CD8-positive, alpha-beta memory T cell (primary cell): ENCODE results near the gene EFS. TPM values are rescaled to one million over a fixed set of nuclear protein-coding genes. Genes with fewer than 3 reads are reported as not detected.

Source experiments
- CTCF ChIA-PET: fragments of 350-600 bp; sonication (Branson Sonifier 250); formaldehyde crosslinking; loops from one replicate; lab custom pipeline; 2021; ENCODE audit warnings: antibody characterized with exemption; lab: Charles Lee
- POLR2A ChIA-PET: fragments of 350-600 bp; sonication (Branson Sonifier 250); formaldehyde crosslinking; loops from one replicate; lab custom pipeline; 2021; ENCODE audit warnings: antibody characterized with exemption; lab: Charles Lee
- DNase-seq, 5 donors: peaks; one replicate each; pipeline versions ENCODE4 v3.0.0 to v3.0.0-alpha.2; 2020 to 2022; ENCODE audit warnings: mixed read lengths in 1 of 5
- H3K27ac ChIP-seq: one replicate; pipeline ENCODE4 v1.7.0; 2013; ENCODE audit warnings: low read depth, mild to moderate bottlenecking, low read length, moderate library complexity
- H3K27me3 ChIP-seq: 2 replicates; pipeline ENCODE4 v1.7.0; 2013; ENCODE audit warnings: low read length, mild to moderate bottlenecking; ENCODE audit not compliant: insufficient read depth, poor library complexity, severe bottlenecking
- H3K36me3 ChIP-seq: 2 replicates; pipeline ENCODE4 v1.7.0; 2013; ENCODE audit warnings: mild to moderate bottlenecking, low read length, moderate library complexity; ENCODE audit not compliant: insufficient read depth
- H3K4me1 ChIP-seq: 2 replicates; pipeline ENCODE4 v1.7.0; 2013; ENCODE audit warnings: mild to moderate bottlenecking, low read length, moderate library complexity; ENCODE audit not compliant: insufficient read depth
- H3K4me3 ChIP-seq: 2 replicates; pipeline ENCODE4 v1.7.0; 2013; ENCODE audit warnings: mild to moderate bottlenecking, low read length
- H3K9me3 ChIP-seq: 2 replicates; pipeline ENCODE4 v1.7.0; 2013; ENCODE audit warnings: mild to moderate bottlenecking, low read length
- H3K27ac Mint-ChIP-seq, 8 donors: one replicate each; pipeline ENCODE4 v1.8.0; 2020 to 2021; ENCODE audit warnings: mixed read lengths in 8 of 8, mild to moderate bottlenecking in 6 of 8, inconsistent platforms in 3 of 8, moderate library complexity in 3 of 8
- H3K27me3 Mint-ChIP-seq, 2 donors: one replicate each; pipeline ENCODE4 v1.8.0; 2020 to 2021; ENCODE audit warnings: mixed read lengths in 2 of 2, mild to moderate bottlenecking in 1 of 2, moderate library complexity in 1 of 2
- H3K36me3 Mint-ChIP-seq, 3 donors: one replicate each; pipeline ENCODE4 v1.8.0; 2020 to 2021; ENCODE audit warnings: mixed read lengths in 3 of 3, inconsistent platforms in 1 of 3, mild to moderate bottlenecking in 1 of 3
- H3K4me1 Mint-ChIP-seq, 3 donors: one replicate each; pipeline ENCODE4 v1.8.0; 2020 to 2021; ENCODE audit warnings: mixed read lengths in 3 of 3, inconsistent platforms in 1 of 3, mild to moderate bottlenecking in 1 of 3
- H3K4me3 Mint-ChIP-seq, 7 donors: one replicate each; pipeline ENCODE4 v1.8.0; 2020 to 2021; ENCODE audit warnings: mixed read lengths in 7 of 7, mild to moderate bottlenecking in 6 of 7, moderate library complexity in 4 of 7, inconsistent platforms in 2 of 7
- H3K9me3 Mint-ChIP-seq, 5 donors: one replicate each; pipeline ENCODE4 v1.8.0; 2020 to 2022; ENCODE audit warnings: mixed read lengths in 5 of 5, mild to moderate bottlenecking in 3 of 5, moderate library complexity in 2 of 5, inconsistent platforms in 1 of 5
- polyA plus RNA-seq: library from polyadenylated mRNA; unstranded; fragments of 300-500 nt; fragmentation: Illumina TruSeq; gene quantifications from one replicate; pipeline ENCODE4 v1.2.3, GENCODE V29; 2021
- total RNA-seq, 2 experiments: library from RNA; stranded (reverse); gene quantifications; one replicate each; pipeline ENCODE4 v1.2.3, GENCODE V29; 2021

Gene EFS
- total and polyA plus RNA-seq, 3 experiments from 2014 or later = not detected

DNA sequence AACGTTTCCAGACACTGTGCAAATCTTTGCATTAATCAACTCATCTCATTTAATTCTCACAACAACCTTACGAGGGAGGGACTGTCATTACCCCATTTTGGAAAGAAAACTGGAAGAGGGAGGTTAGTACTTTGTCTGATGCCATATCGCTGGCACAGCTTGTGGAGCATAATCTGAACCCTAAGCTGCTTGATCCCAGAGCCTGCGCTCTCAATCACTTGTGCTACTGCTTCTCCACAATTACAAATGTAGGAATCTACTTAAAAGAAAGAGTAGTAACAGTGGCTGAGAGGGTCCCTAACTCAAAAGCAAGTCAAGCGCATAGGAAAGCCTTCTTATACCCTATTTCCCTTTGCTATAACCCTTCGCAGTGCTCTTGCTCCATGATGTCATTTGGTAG, 3.2 kb downstream of the EFS start:
- ChIA-PET POLR2A (no interaction called here), CTCF (interaction anchor here (1.1 kb wide), 1 partner anchor 19 kb away, joined by 3 read pairs; no protein-coding TSS in a partner anchor)
- Mint-ChIP-seq H3K9me3 (peaks cover 0 to 2% (median 0%) of the 10 kb centered on the region in 5 donors), H3K4me3 (no peak overlapping the region), H3K27ac (no peak overlapping the region), H3K36me3 (no peaks in the 10 kb centered on the region), H3K4me1 (no peaks in the 10 kb centered on the region), H3K27me3 (peaks cover 19 to 28% of the 10 kb centered on the region in 2 donors)
- Histone ChIP-seq H3K4me3 (no peak overlapping the region), H3K27me3 (peaks cover 6% of the 10 kb centered on the region), H3K4me1 (no peaks in the 10 kb centered on the region), H3K27ac (no peak overlapping the region), H3K36me3 (no peaks in the 10 kb centered on the region), H3K9me3 (no peaks in the 10 kb centered on the region)
- no peak for DNase-seq

DNA sequence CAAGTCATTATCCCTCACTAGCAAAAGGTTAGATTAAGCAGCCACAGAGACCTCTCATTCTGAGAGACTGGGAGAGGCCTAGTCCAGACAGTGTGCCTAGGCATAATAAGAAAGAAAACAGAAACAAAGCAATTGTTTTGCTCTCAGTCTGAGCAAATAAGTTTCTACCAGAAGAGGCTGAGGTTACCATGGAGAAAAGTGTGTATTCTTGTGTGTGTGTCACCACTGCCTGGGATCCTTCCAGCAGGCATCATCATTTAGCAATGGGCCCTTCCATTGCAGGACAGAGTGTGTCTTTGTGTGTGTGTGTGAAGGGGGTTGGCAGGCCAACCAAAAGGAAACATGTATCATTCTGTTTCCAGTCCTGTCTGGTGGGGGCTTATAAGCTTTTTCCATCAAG, 3.7 kb downstream of the EFS start:
- no peak overlapping the region for H3K4me3 Mint-ChIP-seq
- no peak for DNase-seq
- POLR2A ChIA-PET = no interaction called here

DNA sequence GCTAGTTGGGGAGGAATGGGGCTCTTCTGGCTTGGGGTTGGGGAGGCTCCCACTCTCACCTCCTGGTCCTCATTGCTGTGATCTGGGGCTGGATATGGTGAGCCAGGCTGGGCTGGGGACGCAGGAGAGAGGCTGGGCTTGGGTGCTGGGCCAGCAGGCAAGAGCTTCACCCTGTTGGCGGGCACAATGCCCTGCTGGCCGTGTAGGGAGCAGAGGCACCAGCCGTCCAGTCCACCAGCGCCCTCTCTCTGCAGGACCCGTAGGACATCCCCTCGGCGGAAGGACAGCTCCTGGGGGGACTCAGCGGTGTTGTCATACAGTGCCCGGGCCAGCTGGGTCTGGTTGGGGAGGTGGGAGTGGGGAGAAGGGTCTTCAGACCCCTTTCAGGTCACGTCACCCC, 4.5 kb downstream of the EFS start:
- Mint-ChIP-seq H3K4me3 (no peak overlapping the region), H3K27ac (no peak overlapping the region), H3K4me1 (no peaks in the 10 kb centered on the region), H3K27me3 (peaks cover 22 to 36% of the 10 kb centered on the region in 2 donors), H3K36me3 (no peaks in the 10 kb centered on the region), H3K9me3 (peaks cover 0 to 2% (median 0%) of the 10 kb centered on the region in 5 donors)
- H3K9me3 ChIP-seq = no peaks in the 10 kb centered on the region
- H3K27me3 ChIP-seq = peaks cover 6% of the 10 kb centered on the region
- H3K36me3 ChIP-seq = no peaks in the 10 kb centered on the region
- H3K4me3 ChIP-seq = no peak overlapping the region
- H3K27ac ChIP-seq = no peak overlapping the region
- ChIA-PET CTCF (interaction anchor here (0.9 kb wide), 1 partner anchor 29 kb away, joined by 3 read pairs; no protein-coding TSS in a partner anchor), POLR2A (no interaction called here)
- no peaks in the 10 kb centered on the region for H3K4me1 ChIP-seq
- DNase-seq = no peak

More for the DNA sequence above, 3.7 kb downstream of the EFS start:
- Histone ChIP-seq H3K27ac (no peak overlapping the region), H3K9me3 (no peaks in the 10 kb centered on the region), H3K27me3 (peaks cover 6% of the 10 kb centered on the region), H3K4me1 (no peaks in the 10 kb centered on the region), H3K4me3 (no peak overlapping the region), H3K36me3 (no peaks in the 10 kb centered on the region)
- Mint-ChIP-seq H3K9me3 (peaks cover 0 to 2% (median 0%) of the 10 kb centered on the region in 5 donors), H3K36me3 (no peaks in the 10 kb centered on the region), H3K27me3 (peaks cover 18 to 27% of the 10 kb centered on the region in 2 donors), H3K4me1 (no peaks in the 10 kb centered on the region), H3K27ac (no peak overlapping the region)
- CTCF ChIA-PET = interaction anchor here (1.1 kb wide), 1 partner anchor 19 kb away, joined by 3 read pairs; no protein-coding TSS in a partner anchor

DNA sequence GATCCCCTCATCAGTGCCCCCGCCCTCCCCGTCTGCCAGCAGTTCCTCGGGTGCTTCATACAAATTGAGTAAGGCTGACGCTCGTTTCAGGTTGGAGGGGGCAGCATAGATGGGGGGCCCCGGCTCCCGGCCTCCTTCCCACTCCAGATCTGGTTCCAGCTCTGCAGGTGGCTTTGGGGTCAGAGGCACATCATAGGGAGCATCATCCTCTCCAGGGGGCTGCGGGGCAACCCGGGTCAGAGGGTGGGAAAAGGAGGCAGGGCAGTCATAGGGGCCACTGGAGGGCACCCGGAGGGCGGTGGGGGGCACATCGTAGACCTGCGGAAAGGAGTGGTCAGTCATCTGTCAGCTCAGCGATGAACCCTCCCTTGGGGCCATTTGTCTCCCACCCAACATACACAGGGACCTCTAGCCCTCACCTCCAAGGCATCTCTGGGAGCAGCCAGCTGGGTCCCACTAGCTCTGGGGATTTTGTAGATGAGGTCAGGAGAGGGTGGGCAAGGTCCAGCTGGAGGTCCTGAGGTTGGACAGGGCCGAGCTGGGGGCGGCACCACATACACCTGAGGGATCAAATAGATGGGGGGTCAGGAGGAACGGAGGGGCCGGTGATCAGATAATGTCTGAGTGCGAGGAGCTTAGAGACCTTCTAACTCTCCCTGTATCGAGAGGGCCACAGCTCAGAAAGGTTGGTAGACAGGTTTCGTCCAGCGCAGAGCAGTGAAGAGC, 5.1 kb downstream of the EFS start:
- Mint-ChIP-seq H3K27ac (peak overlapping the region in 1 of 8 donors; percentile 84), H3K9me3 (peaks cover 0 to 2% (median 0%) of the 10 kb centered on the region in 5 donors), H3K27me3 (peaks cover 24 to 40% of the 10 kb centered on the region in 2 donors), H3K4me3 (no peak overlapping the region), H3K4me1 (no peaks in the 10 kb centered on the region), H3K36me3 (no peaks in the 10 kb centered on the region)
- Histone ChIP-seq H3K27ac (no peak overlapping the region), H3K4me1 (no peaks in the 10 kb centered on the region), H3K9me3 (no peaks in the 10 kb centered on the region), H3K27me3 (peaks cover 6% of the 10 kb centered on the region), H3K36me3 (no peaks in the 10 kb centered on the region), H3K4me3 (no peak overlapping the region)
- DNase-seq = no peak
- ChIA-PET CTCF (interaction anchor here (0.9 kb wide), 1 partner anchor 29 kb away, joined by 3 read pairs; no protein-coding TSS in a partner anchor), POLR2A (no interaction called here)

DNA sequence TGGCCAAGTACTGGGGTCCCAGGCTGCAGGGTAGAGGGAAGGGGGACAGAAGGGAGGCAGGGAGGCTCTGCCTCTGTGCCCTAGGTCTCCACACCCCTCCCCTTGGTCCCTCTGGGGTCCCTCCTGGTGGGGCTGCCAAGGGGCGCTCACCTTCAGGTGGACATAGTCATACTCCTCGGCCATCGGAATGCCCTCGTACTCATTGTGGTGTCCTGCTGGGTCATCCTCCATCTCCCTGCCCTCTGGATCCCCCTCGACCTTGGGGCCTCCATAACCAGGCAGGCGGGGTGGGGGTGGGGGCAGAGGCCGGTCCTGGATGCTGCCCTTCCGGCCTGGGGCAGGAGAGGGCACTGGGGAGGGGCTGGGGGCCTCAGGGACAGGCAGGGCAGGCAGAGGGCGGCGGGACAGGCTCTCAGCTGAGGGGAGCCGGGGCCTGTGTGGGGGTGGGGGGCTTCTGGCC, 5.8 kb downstream of the EFS start:
- H3K9me3 ChIP-seq = no peaks in the 10 kb centered on the region
- CTCF ChIA-PET = no interaction called here
- POLR2A ChIA-PET = no interaction called here
- H3K27me3 ChIP-seq = peaks cover 3% of the 10 kb centered on the region
- Mint-ChIP-seq H3K4me1 (no peaks in the 10 kb centered on the region), H3K27ac (no peak overlapping the region), H3K36me3 (no peaks in the 10 kb centered on the region), H3K27me3 (peaks cover 20 to 38% of the 10 kb centered on the region in 2 donors), H3K9me3 (no peaks in the 10 kb centered on the region), H3K4me3 (no peak overlapping the region)
- DNase-seq = no peak
- no peak overlapping the region for H3K27ac ChIP-seq
- no peak overlapping the region for H3K4me3 ChIP-seq
- H3K36me3 ChIP-seq = no peaks in the 10 kb centered on the region
- H3K4me1 ChIP-seq = no peaks in the 10 kb centered on the region

DNA sequence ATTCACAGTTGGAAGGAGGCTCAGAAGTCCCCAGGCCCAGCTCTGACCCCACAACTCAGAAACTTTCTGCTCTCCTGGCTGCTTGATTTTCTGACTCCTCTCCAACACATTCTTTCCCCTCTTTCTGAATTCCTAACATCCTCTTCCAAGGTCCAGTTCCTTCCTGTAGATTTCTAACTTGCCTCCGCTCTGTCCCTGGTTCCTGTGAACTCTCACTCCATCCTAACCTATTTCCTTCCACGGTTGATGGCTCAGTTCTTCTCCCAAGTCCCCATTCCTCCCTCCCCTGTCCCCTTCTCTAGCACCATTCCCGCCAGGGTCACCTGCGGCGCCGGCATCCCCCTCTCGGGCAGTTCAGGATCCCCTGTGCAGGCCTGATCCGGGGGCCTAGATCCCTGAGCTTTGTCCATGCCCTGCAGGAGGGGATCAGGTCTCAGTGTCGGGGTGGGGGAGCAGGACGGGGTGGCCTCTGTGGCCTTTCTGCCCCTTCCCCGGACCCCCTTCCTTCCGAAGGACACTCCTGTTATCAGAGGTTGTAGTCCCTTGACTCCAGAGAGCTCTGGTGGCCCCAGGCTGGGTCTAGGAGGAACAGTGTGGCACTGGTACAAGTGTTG, 6.3 kb downstream of the EFS start:
- H3K27ac Mint-ChIP-seq = no peak overlapping the region
- POLR2A ChIA-PET = no interaction called here
- no peaks in the 10 kb centered on the region for H3K9me3 Mint-ChIP-seq
- Histone ChIP-seq H3K27ac (no peak overlapping the region), H3K9me3 (no peaks in the 10 kb centered on the region), H3K27me3 (no peaks in the 10 kb centered on the region), H3K4me3 (no peak overlapping the region), H3K36me3 (no peaks in the 10 kb centered on the region), H3K4me1 (no peaks in the 10 kb centered on the region)
- H3K27me3 Mint-ChIP-seq = peaks cover 23 to 40% of the 10 kb centered on the region in 2 donors
- no peak for DNase-seq
- CTCF ChIA-PET = no interaction called here
- no peaks in the 10 kb centered on the region for H3K36me3 Mint-ChIP-seq
- H3K4me1 Mint-ChIP-seq = peaks cover 0 to 3% (median 3%) of the 10 kb centered on the region in 3 donors
- no peak overlapping the region for H3K4me3 Mint-ChIP-seq

DNA sequence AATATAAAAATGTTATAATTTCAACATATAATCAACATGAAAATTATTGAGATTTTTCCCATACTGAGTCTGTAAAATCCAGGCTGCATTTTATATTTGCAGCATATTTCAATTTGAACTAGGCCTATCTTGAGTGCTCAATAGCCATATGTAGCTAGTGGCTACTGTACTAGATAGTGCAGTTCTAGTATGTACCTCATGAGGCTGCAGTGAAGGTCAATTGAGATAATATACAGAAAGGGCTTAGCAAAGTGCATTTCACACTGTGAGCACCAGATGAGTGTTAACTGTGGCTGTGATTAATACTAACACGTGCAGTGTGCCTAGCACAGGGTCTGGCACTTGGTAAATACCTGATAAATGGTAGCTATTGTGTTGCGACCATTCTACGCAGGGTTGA, 6.9 kb downstream of the EFS start:
- Mint-ChIP-seq H3K9me3 (peaks cover 0 to 1% (median 0%) of the 10 kb centered on the region in 5 donors), H3K27ac (no peak overlapping the region), H3K36me3 (peaks cover 0 to 2% (median 0%) of the 10 kb centered on the region in 3 donors), H3K27me3 (peaks cover 28 to 43% of the 10 kb centered on the region in 2 donors), H3K4me1 (peaks cover 3 to 9% (median 9%) of the 10 kb centered on the region in 3 donors), H3K4me3 (no peak overlapping the region)
- Histone ChIP-seq H3K4me3 (no peak overlapping the region), H3K27me3 (no peaks in the 10 kb centered on the region), H3K4me1 (no peaks in the 10 kb centered on the region), H3K27ac (no peak overlapping the region), H3K9me3 (no peaks in the 10 kb centered on the region), H3K36me3 (no peaks in the 10 kb centered on the region)
- DNase-seq = no peak
- POLR2A ChIA-PET = no interaction called here
- CTCF ChIA-PET = no interaction called here

DNA sequence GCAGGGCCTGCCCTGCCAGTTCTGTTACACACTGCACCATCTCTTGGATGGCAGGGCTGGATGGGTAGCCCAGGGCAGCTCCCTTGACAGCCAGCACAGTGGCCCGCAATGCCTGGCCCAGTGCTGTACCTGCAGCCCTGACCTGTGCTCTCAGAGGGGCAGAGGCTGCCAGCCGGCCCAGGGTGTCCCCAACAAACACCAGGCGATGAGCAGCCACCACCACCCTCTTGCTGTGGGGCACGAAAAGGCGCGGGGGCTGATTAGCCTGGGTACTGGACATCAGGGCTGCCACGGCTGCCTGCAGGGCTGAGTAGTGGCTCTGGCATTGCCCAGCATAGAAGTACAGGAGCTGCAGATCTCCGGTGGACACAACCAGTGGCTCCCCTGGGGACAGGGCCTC, 7.7 kb downstream of the EFS start:
- CTCF ChIA-PET = no interaction called here
- H3K9me3 Mint-ChIP-seq = peaks cover 0 to 1% (median 0%) of the 10 kb centered on the region in 5 donors

More for the DNA sequence above, 7.7 kb downstream of the EFS start:
- peaks cover 33 to 46% of the 10 kb centered on the region in 2 donors for H3K27me3 Mint-ChIP-seq
- H3K36me3 Mint-ChIP-seq = peaks cover 0 to 2% (median 0%) of the 10 kb centered on the region in 3 donors
- Histone ChIP-seq H3K36me3 (no peaks in the 10 kb centered on the region), H3K4me1 (no peaks in the 10 kb centered on the region), H3K27me3 (no peaks in the 10 kb centered on the region), H3K4me3 (no peak overlapping the region), H3K9me3 (no peaks in the 10 kb centered on the region), H3K27ac (no peak overlapping the region)
- peaks cover 6 to 14% (median 12%) of the 10 kb centered on the region in 3 donors for H3K4me1 Mint-ChIP-seq
- no peak overlapping the region for H3K4me3 Mint-ChIP-seq
- no peak overlapping the region for H3K27ac Mint-ChIP-seq
- POLR2A ChIA-PET = no interaction called here
- DNase-seq = no peak
